Measurements from ENCODE around the gene GFRA1.
A peak's percentile ranks its signal among the peaks of the same experiment; 100 is the strongest.
"Not testable (repeated sequence)": the region's sequence is repeated elsewhere in the genome, so short reads cannot be mapped to it uniquely, and the experiment has no call there.

GFRA1 gene

GRCh38 chr10:116201011-116201410 lies 72.0 kb downstream of the GFRA1 start:
- peak; percentile 46 for DNase-seq (ENCODE audit: low read depth, low spot score)

GRCh38 chr10:116198676-116199035 lies 74.3 kb downstream of the GFRA1 start:
- DNase-seq (ENCODE audit: low read depth, low spot score), result no peak

- no peak for DNase-seq (ENCODE audit: low read depth, low spot score)
Measured at GRCh38 chr10:116197946-116198675, 74.9 kb downstream of the GFRA1 start.

GRCh38 chr10:116195583-116195982 lies 77.4 kb downstream of the GFRA1 start:
- no peak for DNase-seq (ENCODE audit: low read depth, low spot score)

- DNase-seq (ENCODE audit: low read depth, low spot score), result no peak
Measured at GRCh38 chr10:116195039-116195438, 78.0 kb downstream of the GFRA1 start.

- no peak for DNase-seq (ENCODE audit: low read depth, low spot score)
Measured at GRCh38 chr10:116194061-116194460, 78.9 kb downstream of the GFRA1 start.

- no peak for DNase-seq (ENCODE audit: low read depth, low spot score)
Measured at GRCh38 chr10:116190883-116191282, 82.1 kb downstream of the GFRA1 start.

- DNase-seq (ENCODE audit: low read depth, low spot score), result no peak
Measured at GRCh38 chr10:116186273-116186672, 86.7 kb downstream of the GFRA1 start.

GRCh38 chr10:116185199-116185867 lies 87.7 kb downstream of the GFRA1 start:
- no peak for DNase-seq (ENCODE audit: low read depth, low spot score)

GRCh38 chr10:116184512-116184794 lies 88.6 kb downstream of the GFRA1 start:
- no peak for DNase-seq (ENCODE audit: low read depth, low spot score)

GRCh38 chr10:116183733-116184511 lies 89.1 kb downstream of the GFRA1 start:
- DNase-seq (ENCODE audit: low read depth, low spot score), result peak; percentile 75

- DNase-seq (ENCODE audit: low read depth, low spot score), result no peak
Measured at GRCh38 chr10:116182426-116182825, 90.6 kb downstream of the GFRA1 start.

GRCh38 chr10:116178086-116178605 lies 94.9 kb downstream of the GFRA1 start:
- DNase-seq (ENCODE audit: low read depth, low spot score), result peak; percentile 22

GRCh38 chr10:116175231-116175630 lies 97.8 kb downstream of the GFRA1 start:
- no peak for DNase-seq (ENCODE audit: low read depth, low spot score)

GRCh38 chr10:116171505-116171904 lies 101.5 kb downstream of the GFRA1 start:
- DNase-seq (ENCODE audit: low read depth, low spot score), result no peak

- peak; percentile 35 for DNase-seq (ENCODE audit: low read depth, low spot score)
Measured at GRCh38 chr10:116170815-116171250, 102.2 kb downstream of the GFRA1 start.

GRCh38 chr10:116169782-116170445 lies 103.1 kb downstream of the GFRA1 start:
- DNase-seq (ENCODE audit: low read depth, low spot score), result no peak

- DNase-seq (ENCODE audit: low read depth, low spot score), result no peak
Measured at GRCh38 chr10:116168745-116169144, 104.3 kb downstream of the GFRA1 start.

- peak; percentile 2 for DNase-seq (ENCODE audit: low read depth, low spot score)
Measured at GRCh38 chr10:116168329-116168728, 104.7 kb downstream of the GFRA1 start.

- not testable (repeated sequence) for DNase-seq (ENCODE audit: low read depth, low spot score)
Measured at GRCh38 chr10:116165941-116166340, 107.1 kb downstream of the GFRA1 start.

- no peak for DNase-seq (ENCODE audit: low read depth, low spot score)
Measured at GRCh38 chr10:116164291-116164690, 108.7 kb downstream of the GFRA1 start.
